Calu3 (cell line): ENCODE measurements around the gene NMUR2. TPM values are rescaled to one million over a fixed set of nuclear protein-coding genes. Genes with fewer than 3 reads are reported as not detected.
A peak's percentile ranks its signal among the peaks of the same experiment; 100 is the strongest.

Experiments
- BruUV-seq: library from RNA; stranded (reverse); fragments of 400-500 nt; replicated peaks from 2 replicates; lab custom pipeline; 2021; lab: Mats Ljungman, UMichigan
- CTCF ChIA-PET: fragments of 300-600 bp; sonication (Branson Sonifier 250); formaldehyde crosslinking; loops from one replicate; lab custom pipeline; 2022; ENCODE audit warnings: antibody characterized with exemption; lab: Charles Lee
- DNase-seq: peaks from one replicate; pipeline ENCODE4 v3.0.0; 2022
- H3K27ac Mint-ChIP-seq: one replicate; pipeline ENCODE4 v1.8.0; 2022; ENCODE audit warnings: mixed read lengths; ENCODE audit not compliant: unreplicated experiment
- H3K27me3 Mint-ChIP-seq: one replicate; pipeline ENCODE4 v1.8.0; 2022; ENCODE audit warnings: mixed read lengths; ENCODE audit not compliant: unreplicated experiment
- H3K36me3 Mint-ChIP-seq: one replicate; pipeline ENCODE4 v1.8.0; 2022; ENCODE audit warnings: mild to moderate bottlenecking, moderate library complexity, mixed read lengths; ENCODE audit not compliant: insufficient read depth, unreplicated experiment
- H3K4me1 Mint-ChIP-seq: one replicate; pipeline ENCODE4 v1.8.0; 2022; ENCODE audit warnings: mild to moderate bottlenecking, low read depth, mixed read lengths; ENCODE audit not compliant: unreplicated experiment
- H3K4me3 Mint-ChIP-seq: one replicate; pipeline ENCODE4 v1.8.0; 2022; ENCODE audit warnings: mild to moderate bottlenecking, low read depth, moderate library complexity, mixed read lengths; ENCODE audit not compliant: unreplicated experiment
- H3K9me3 Mint-ChIP-seq: one replicate; pipeline ENCODE4 v1.8.0; 2022; ENCODE audit warnings: low read depth, mixed read lengths; ENCODE audit not compliant: unreplicated experiment
- intact Hi-C: fragments of 100-400 bp; cut with micrococcal nuclease; formaldehyde crosslinking; loops from one replicate; pipeline ENCODE4 v1.10.0; 2022; ENCODE audit not compliant: unreplicated experiment
- total RNA-seq: library from RNA; stranded (reverse); gene quantifications from 2 replicates; pipeline ENCODE4 v1.2.3, GENCODE V29; 2022
- TF ChIP-seq, protein P1 (sequence below): fragments of 200-600 bp; IDR thresholded peaks from one replicate; pipeline ENCODE4 v1.8.0; 2022; ENCODE audit warnings: antibody characterized with exemption; ENCODE audit not compliant: unreplicated experiment

The NMUR2 gene
- total RNA-seq, 1 experiment from 2014 or later = 178 TPM

- Mint-ChIP-seq H3K36me3 (no peaks in the 10 kb centered on the region), H3K27me3 (no peaks in the 10 kb centered on the region), H3K4me1 (peaks cover 13% of the 10 kb centered on the region), H3K27ac (no peak overlapping the region), H3K9me3 (peaks cover 2% of the 10 kb centered on the region), H3K4me3 (no peak overlapping the region)
- CTCF ChIA-PET = interaction anchor here (0.7 to 2.0 kb wide), 18 partner anchors 13 to 757 kb away, joined by 3 to 15 read pairs (median 4); partner anchors contain the start of gene NMUR2
- TF ChIP-seq, protein P1, sequence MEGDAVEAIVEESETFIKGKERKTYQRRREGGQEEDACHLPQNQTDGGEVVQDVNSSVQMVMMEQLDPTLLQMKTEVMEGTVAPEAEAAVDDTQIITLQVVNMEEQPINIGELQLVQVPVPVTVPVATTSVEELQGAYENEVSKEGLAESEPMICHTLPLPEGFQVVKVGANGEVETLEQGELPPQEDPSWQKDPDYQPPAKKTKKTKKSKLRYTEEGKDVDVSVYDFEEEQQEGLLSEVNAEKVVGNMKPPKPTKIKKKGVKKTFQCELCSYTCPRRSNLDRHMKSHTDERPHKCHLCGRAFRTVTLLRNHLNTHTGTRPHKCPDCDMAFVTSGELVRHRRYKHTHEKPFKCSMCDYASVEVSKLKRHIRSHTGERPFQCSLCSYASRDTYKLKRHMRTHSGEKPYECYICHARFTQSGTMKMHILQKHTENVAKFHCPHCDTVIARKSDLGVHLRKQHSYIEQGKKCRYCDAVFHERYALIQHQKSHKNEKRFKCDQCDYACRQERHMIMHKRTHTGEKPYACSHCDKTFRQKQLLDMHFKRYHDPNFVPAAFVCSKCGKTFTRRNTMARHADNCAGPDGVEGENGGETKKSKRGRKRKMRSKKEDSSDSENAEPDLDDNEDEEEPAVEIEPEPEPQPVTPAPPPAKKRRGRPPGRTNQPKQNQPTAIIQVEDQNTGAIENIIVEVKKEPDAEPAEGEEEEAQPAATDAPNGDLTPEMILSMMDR = peak; percentile 95
- DNase-seq = peak; percentile 77
- no TSS peak for BruUV-seq
- intact Hi-C loops = loop anchor here (2.0 to 5.0 kb wide), 5 partner anchors 63 to 693 kb away; no protein-coding TSS in a partner anchor
These were observed 55.2 kb downstream of the NMUR2 start for GRCh38 chr5:152349683-152350526.
